Transverse colon (tissue), 4 donors: ENCODE data around the gene SCG5. TPM values are rescaled to one million over a fixed set of nuclear protein-coding genes. Genes with fewer than 3 reads are reported as not detected.

Source experiments
- DNase-seq: peaks from one replicate; pipeline ENCODE4 v3.0.0-alpha.2; 2019
- H3K27ac ChIP-seq, 4 donors: fragments of 200-600 bp; sonication (generic); 2 replicates each; pipeline ENCODE4 v1.5.1; 2016 to 2018; ENCODE audit warnings: inconsistent platforms in 4 of 4
- H3K27me3 ChIP-seq: fragments of 200-600 bp; sonication (generic); 2 replicates; pipeline ENCODE4 v1.5.1; 2017; ENCODE audit warnings: inconsistent platforms
- H3K36me3 ChIP-seq, 4 donors: fragments of 200-600 bp; sonication (generic); 2 replicates each; pipeline ENCODE4 v1.5.1; 2017 to 2019; ENCODE audit warnings: inconsistent platforms in 4 of 4
- H3K4me1 ChIP-seq, 4 donors: fragments of 200-600 bp; sonication (generic); 2 replicates each; pipeline ENCODE4 v1.5.1; 2017 to 2020; ENCODE audit warnings: inconsistent platforms in 4 of 4
- H3K4me3 ChIP-seq, 4 donors: fragments of 200-600 bp; sonication (generic); 1 replicate in 1 of 4; 2 replicates in 3 of 4; pipeline versions ENCODE4 v1.5.1 to v1.6.1; 2017 to 2019; ENCODE audit warnings: inconsistent platforms in 4 of 4
- H3K9me3 ChIP-seq, 2 donors: fragments of 200-600 bp; sonication (generic); 2 replicates each; pipeline ENCODE4 v1.5.1; 2017 to 2019; ENCODE audit warnings: inconsistent platforms in 2 of 2
- CTCF ChIP-seq, 5 experiments: fragments of 200-600 bp in 3 of 5; fragments of 450-650 bp in 2 of 5; sonication (generic) in 3 of 5; IDR thresholded peaks; 1 replicate in 2 of 5; 2 replicates in 3 of 5; pipeline ENCODE4 v1.5.1; 2016 to 2017; ENCODE audit warnings: antibody characterized with exemption in 5 of 5, inconsistent platforms in 3 of 5, mild to moderate bottlenecking in 2 of 5, moderate library complexity in 1 of 5
- EP300 ChIP-seq: sonication (generic); formaldehyde crosslinking; IDR thresholded peaks from one replicate; pipeline ENCODE4 v1.6.1; 2017; ENCODE audit warnings: antibody characterized with exemption, low read depth
- POLR2A ChIP-seq: fragments of 450-650 bp; IDR thresholded peaks from one replicate; pipeline ENCODE4 v1.6.1; 2016; ENCODE audit warnings: antibody characterized with exemption, mild to moderate bottlenecking, moderate library complexity
- POLR2AphosphoS5 ChIP-seq, 3 donors: sonication (generic); formaldehyde crosslinking; IDR thresholded peaks; one replicate each; pipeline ENCODE4 v1.6.1; 2016; ENCODE audit warnings: antibody characterized with exemption in 3 of 3
- WGBS, 2 donors: methylation state at CpG; one replicate each; pipeline ENCODE4 v1.1.5; 2018; ENCODE audit warnings: low coverage in 1 of 2; 5-methylcytosine and 5-hydroxymethylcytosine counted together
- in situ Hi-C, 4 donors: fragments of 200-750 bp; cut with MboI; loops; one replicate each; pipeline versions ENCODE4 v1.15.0 to v1.15.1; 2017; ENCODE audit warnings: low sequenced_read_pairs in 3 of 4, low pct_ligation_motif_present in 1 of 4, low pct_unique_long_range_greater_than_20kb in 1 of 4
- intact Hi-C: fragments of 100-400 bp; cut with DNase I; formaldehyde crosslinking; loops from one replicate; pipeline ENCODE4 v1.15.1; 2023; ENCODE audit warnings: low total_unique reads
- total RNA-seq, 4 donors: library from RNA; depleted of rRNA; stranded (reverse); fragments of >200 nt; gene quantifications; one replicate each; pipeline ENCODE4 v1.1.0, GENCODE V29; 2016

The SCG5 gene
- total RNA-seq, 4 donors from 2014 or later, result 1.6 to 5.2 TPM; not detected in 2

- Histone ChIP-seq H3K4me1 (peaks cover 0 to 3% (median under 1%) of the 10 kb centered on the region in 4 donors), H3K27ac (no peak overlapping the region), H3K36me3 (no peaks in the 10 kb centered on the region), H3K4me3 (no peak overlapping the region), H3K9me3 (no peaks in the 10 kb centered on the region), H3K27me3 (no peaks in the 10 kb centered on the region)
- no peak for DNase-seq
- 75 to 90% methylated on average over 1 to 3 of the region's 3 CpGs for WGBS, 2 donors
- in situ Hi-C loops, result loop anchor here in 1 of 4 donors (25.0 kb wide), 1 partner anchor 105 kb away; no protein-coding TSS in a partner anchor
- intact Hi-C loops, result no loop called here
- TF ChIP-seq POLR2AphosphoS5 (IDR thresholded peaks at IDR 0.05) (peak in 1 of 3 donors; percentile 35), POLR2A (no peak), EP300 (no peak)
Measured at GRCh38 chr15:32682569-32682968, 41.1 kb downstream of the SCG5 start.

- DNase-seq, result no peak
- Histone ChIP-seq H3K27ac (no peak overlapping the region), H3K4me3 (no peak overlapping the region), H3K36me3 (no peaks in the 10 kb centered on the region), H3K9me3 (no peaks in the 10 kb centered on the region), H3K27me3 (no peaks in the 10 kb centered on the region), H3K4me1 (peaks cover 0 to 3% (median 0%) of the 10 kb centered on the region in 4 donors)
- intact Hi-C loops (no loop called here), in situ Hi-C loops (loop anchor here in 1 of 4 donors (25.0 kb wide), 1 partner anchor 104 kb away; no protein-coding TSS in a partner anchor)
- no peak for TF ChIP-seq EP300
- WGBS, 2 donors, result 90 to 97% methylated on average over 1 to 2 of the region's 2 CpGs
Measured at GRCh38 chr15:32682977-32683630, 41.6 kb downstream of the SCG5 start.

GRCh38 chr15:32683906-32684584, 42.5 kb downstream of the SCG5 start:
- TF ChIP-seq POLR2AphosphoS5 (IDR thresholded peaks at IDR 0.05) (no peak), CTCF (IDR thresholded peaks at IDR 0.05) (no peak), EP300 (no peak), POLR2A (no peak)
- H3K4me3 ChIP-seq, result no peak overlapping the region
- H3K9me3 ChIP-seq, result no peaks in the 10 kb centered on the region
- H3K4me1 ChIP-seq, result peaks cover 0 to 3% (median 0%) of the 10 kb centered on the region in 4 donors
- in situ Hi-C loops (loop anchor here in 1 of 4 donors (25.0 kb wide), 1 partner anchor 103 kb away; no protein-coding TSS in a partner anchor), intact Hi-C loops (no loop called here)
- H3K27me3 ChIP-seq, result no peaks in the 10 kb centered on the region
- 67 to 82% methylated on average over 3 to 8 of the region's 8 CpGs for WGBS, 2 donors
- no peak overlapping the region for H3K27ac ChIP-seq
- no peak for DNase-seq
- H3K36me3 ChIP-seq, result no peaks in the 10 kb centered on the region

- no peaks in the 10 kb centered on the region for H3K36me3 ChIP-seq
- H3K9me3 ChIP-seq, result no peaks in the 10 kb centered on the region
- intact Hi-C loops, result no loop called here
- H3K4me1 ChIP-seq, result peaks cover 0 to 3% (median 0%) of the 10 kb centered on the region in 4 donors
- in situ Hi-C loops, result loop anchor here in 1 of 4 donors (25.0 kb wide), 1 partner anchor 102 kb away; no protein-coding TSS in a partner anchor
- 50 to 81% methylated on average over 1 of the region's 1 CpG for WGBS, 2 donors
- no peaks in the 10 kb centered on the region for H3K27me3 ChIP-seq
- no peak overlapping the region for H3K4me3 ChIP-seq
- H3K27ac ChIP-seq, result no peak overlapping the region
- DNase-seq, result no peak
- no peak for TF ChIP-seq POLR2AphosphoS5 (IDR thresholded peaks at IDR 0.05)
- no peak for TF ChIP-seq POLR2A
- no peak for TF ChIP-seq EP300
Measured at GRCh38 chr15:32685576-32685975, 44.1 kb downstream of the SCG5 start.

- in situ Hi-C loops, result loop anchor here in 1 of 4 donors (25.0 kb wide), 1 partner anchor 100 kb away; no protein-coding TSS in a partner anchor
Measured at GRCh38 chr15:32687556-32687955, 46.0 kb downstream of the SCG5 start.

More at GRCh38 chr15:32687556-32687955, 46.0 kb downstream of the SCG5 start:
- H3K4me1 ChIP-seq, result no peaks in the 10 kb centered on the region
- no peaks in the 10 kb centered on the region for H3K9me3 ChIP-seq
- no peaks in the 10 kb centered on the region for H3K27me3 ChIP-seq
- no peak overlapping the region for H3K4me3 ChIP-seq
- no peaks in the 10 kb centered on the region for H3K36me3 ChIP-seq
- DNase-seq, result no peak
- TF ChIP-seq POLR2AphosphoS5 (IDR thresholded peaks at IDR 0.05), result no peak
- TF ChIP-seq EP300, result no peak
- no peak for TF ChIP-seq POLR2A
- no peak for TF ChIP-seq CTCF (IDR thresholded peaks at IDR 0.05)
- H3K27ac ChIP-seq, result no peak overlapping the region
- WGBS, 2 donors, result 83 to 95% methylated on average over 5 of the region's 5 CpGs
- intact Hi-C loops, result no loop called here
